GM23338 (cell line): ENCODE measurements around the gene TBCD. TPM values are rescaled to one million over a fixed set of nuclear protein-coding genes. Genes with fewer than 3 reads are reported as not detected.
"Not testable (repeated sequence)": the region's sequence is repeated elsewhere in the genome, so short reads cannot be mapped to it uniquely, and the experiment has no call there.

Experiments
- ATAC-seq: fragments of 200-7000 bp; cut with Tn5 transposase; 3 replicates; pipeline ENCODE4 v1.9.1; 2020
- DNase-seq: peaks from one replicate; pipeline ENCODE4 v3.0.0-alpha.2; 2015; ENCODE audit warnings: low spot score
- H2AFZ ChIP-seq: fragments of 200-600 bp; sonication (generic); 2 replicates; pipeline ENCODE4 v1.8.0; 2016; ENCODE audit warnings: antibody characterized with exemption, mild to moderate bottlenecking, moderate library complexity
- H3F3A ChIP-seq: fragments of 200-600 bp; sonication (generic); replicated peaks from 2 replicates; pipeline ENCODE4 v1.8.0; 2017; ENCODE audit warnings: antibody characterized with exemption, mixed run types, low read depth
- H3K27ac ChIP-seq: fragments of 200-600 bp; sonication (generic); 2 replicates; pipeline ENCODE4 v1.6.1; 2016; ENCODE audit warnings: low read depth
- H3K27me3 ChIP-seq: fragments of 200-600 bp; sonication (generic); 2 replicates; pipeline ENCODE4 v1.8.0; 2016; ENCODE audit warnings: mild to moderate bottlenecking, mixed run types, moderate library complexity; ENCODE audit not compliant: insufficient read depth
- H3K36me3 ChIP-seq: fragments of 200-600 bp; sonication (generic); 2 replicates; pipeline ENCODE4 v1.8.0; 2016; ENCODE audit warnings: mild to moderate bottlenecking; ENCODE audit not compliant: insufficient read depth
- H3K4me1 ChIP-seq: fragments of 200-600 bp; sonication (generic); 2 replicates; pipeline ENCODE4 v1.8.0; 2016; ENCODE audit warnings: mild to moderate bottlenecking, moderate library complexity; ENCODE audit not compliant: insufficient read depth
- H3K4me2 ChIP-seq: fragments of 200-600 bp; sonication (generic); 2 replicates; pipeline ENCODE4 v1.7.1; 2017; ENCODE audit warnings: mixed run types
- H3K4me3 ChIP-seq: fragments of 200-600 bp; sonication (generic); 2 replicates; pipeline ENCODE4 v1.6.1; 2016; ENCODE audit warnings: mixed run types
- H3K79me2 ChIP-seq: fragments of 200-600 bp; sonication (generic); replicated peaks from 2 replicates; pipeline ENCODE4 v1.8.0; 2017; ENCODE audit warnings: mild to moderate bottlenecking; ENCODE audit not compliant: insufficient read depth
- H3K9me2 ChIP-seq: fragments of 200-600 bp; sonication (generic); 2 replicates; pipeline ENCODE4 v1.8.0; 2017; ENCODE audit not compliant: insufficient read depth
- H4K20me1 ChIP-seq: fragments of 200-600 bp; sonication (generic); replicated peaks from 2 replicates; pipeline ENCODE4 v1.8.0; 2017; ENCODE audit warnings: mild to moderate bottlenecking; ENCODE audit not compliant: insufficient read depth
- H3K27ac Mint-ChIP-seq: 2 replicates; pipeline ENCODE4 v1.8.0; 2020; ENCODE audit warnings: inconsistent platforms, mild to moderate bottlenecking, moderate library complexity, mixed read lengths
- H3K27me3 Mint-ChIP-seq: 3 replicates; pipeline ENCODE4 v1.8.0; 2022; ENCODE audit warnings: low read depth, mild to moderate bottlenecking, moderate library complexity, mixed read lengths, inconsistent platforms; ENCODE audit not compliant: insufficient read depth, poor library complexity
- H3K36me3 Mint-ChIP-seq: 3 replicates; pipeline ENCODE4 v1.8.0; 2021; ENCODE audit warnings: low read depth, mild to moderate bottlenecking, inconsistent platforms, moderate library complexity, mixed read lengths
- H3K4me1 Mint-ChIP-seq: 3 replicates; pipeline ENCODE4 v1.8.0; 2020; ENCODE audit warnings: mild to moderate bottlenecking, inconsistent platforms, mixed read lengths
- H3K4me3 Mint-ChIP-seq: 3 replicates; pipeline ENCODE4 v1.8.0; 2021; ENCODE audit warnings: moderate library complexity, mild to moderate bottlenecking, inconsistent platforms, mixed read lengths
- H3K9me3 Mint-ChIP-seq: 3 replicates; pipeline ENCODE4 v1.8.0; 2020; ENCODE audit warnings: moderate library complexity, mild to moderate bottlenecking, inconsistent platforms, mixed read lengths
- CTCF ChIP-seq, 2 experiments: fragments of 200-600 bp in 1 of 2; sonication (generic) in 1 of 2; conservative IDR thresholded peaks; 2 replicates each; pipeline versions ENCODE4 v1.5.1 to v1.6.1; 2016 to 2017; ENCODE audit warnings: antibody characterized with exemption in 2 of 2, low read depth in 2 of 2, mild to moderate bottlenecking in 2 of 2, moderate library complexity in 1 of 2
- ETS1 ChIP-seq: IDR thresholded peaks from 2 replicates; pipeline ENCODE4 v1.6.1; 2016; ENCODE audit warnings: antibody characterized with exemption
- ZNF462 ChIP-seq: fragments of 250-450 bp; sonication (Bioruptor Pico); IDR thresholded peaks from 2 replicates; pipeline ENCODE4 v1.5.0; 2020; ENCODE audit warnings: mild to moderate bottlenecking, moderate library complexity
- polyA plus RNA-seq: library from polyadenylated mRNA; unstranded; fragments of >200 nt; fragmentation: Nextera tagmentation; extraction: Ambion mirVana; gene quantifications from 2 replicates; pipeline ENCODE4 v1.2.1, GENCODE V29; 2016
- total RNA-seq: library from RNA; depleted of rRNA; stranded (reverse); fragments of >200 nt; shearing (Covaris generic); gene quantifications from 2 replicates; pipeline ENCODE4 v1.2.3, GENCODE V29; 2014

TBCD gene
- total and polyA plus RNA-seq, 2 experiments from 2014 or later: 75.0 to 116 TPM

- Mint-ChIP-seq H3K27ac (no peak overlapping the region), H3K9me3 (peaks cover 39% of the 10 kb centered on the region), H3K4me3 (no peak overlapping the region), H3K4me1 (peaks cover 3% of the 10 kb centered on the region; the same call in 1 of the 3 replicates), H3K36me3 (peaks cover 66% of the 10 kb centered on the region), H3K27me3 (peaks cover 4% of the 10 kb centered on the region)
- Histone ChIP-seq H3K4me3 (no peak overlapping the region), H3K27me3 (no peaks in the 10 kb centered on the region), H3K4me2 (no peak overlapping the region), H3K27ac (no peak overlapping the region), H3F3A (no peaks in the 10 kb centered on the region), H2AFZ (no peak overlapping the region), H3K4me1 (peaks cover 13% of the 10 kb centered on the region), H4K20me1 (no peaks in the 10 kb centered on the region), H3K36me3 (peaks cover 25% of the 10 kb centered on the region), H3K79me2 (no peaks in the 10 kb centered on the region), H3K9me2 (0 out of 2 replicates have a peak, but pooled peaks cover 8% of the 10 kb centered on the region)
- peak; percentile 54 for DNase-seq
- peak; percentile 91 for ATAC-seq
- TF ChIP-seq ETS1 (no peak), ZNF462 (CRISPR knock-in tag) (no peak), CTCF (conservative IDR thresholded peaks at IDR 0.05; ENCODE audit: low read depth in 2 of 2) (peak; percentile 38 to 59)
Measured at GRCh38 chr17:82743344-82744219, 8.3 kb upstream of the TBCD start.

- H3K27me3 ChIP-seq: peaks cover 10% of the 10 kb centered on the region; the same call in 1 of the 2 replicates
- Mint-ChIP-seq H3K9me3 (peaks cover 39% of the 10 kb centered on the region), H3K36me3 (peaks cover 62% of the 10 kb centered on the region)
- H3K27ac Mint-ChIP-seq, H3K4me3 ChIP-seq, H3K9me2 ChIP-seq, H3K27me3 Mint-ChIP-seq, ATAC-seq, H3F3A ChIP-seq, H3K4me3 Mint-ChIP-seq, H2AFZ ChIP-seq, H4K20me1 ChIP-seq, H3K79me2 ChIP-seq, H3K4me1 Mint-ChIP-seq: not testable (repeated sequence)
- peak overlapping the region; percentile 26; the same call in 1 of the 2 replicates for H3K27ac ChIP-seq
- peak; percentile 22 for DNase-seq
- H3K4me2 ChIP-seq: 0 out of 2 replicates have a peak overlapping the region, but pooled peaks have one; percentile 20
- H3K4me1 ChIP-seq: peaks cover 13% of the 10 kb centered on the region
- H3K36me3 ChIP-seq: peaks cover 25% of the 10 kb centered on the region
Measured at GRCh38 chr17:82744736-82745135, 7.1 kb upstream of the TBCD start.
